ENCODE data around the gene ZNF675. TPM values are rescaled to one million over a fixed set of nuclear protein-coding genes. Genes with fewer than 3 reads are reported as not detected.
"Not testable (repeated sequence)": the region's sequence is repeated elsewhere in the genome, so short reads cannot be mapped to it uniquely, and the experiment has no call there.

The ZNF675 gene
- total and polyA plus RNA-seq, 2 of the 13 experiments (the other 11 are each of a cell fraction or from before 2014, with no cell fraction given), result 3.1 to 12.8 TPM

DNA sequence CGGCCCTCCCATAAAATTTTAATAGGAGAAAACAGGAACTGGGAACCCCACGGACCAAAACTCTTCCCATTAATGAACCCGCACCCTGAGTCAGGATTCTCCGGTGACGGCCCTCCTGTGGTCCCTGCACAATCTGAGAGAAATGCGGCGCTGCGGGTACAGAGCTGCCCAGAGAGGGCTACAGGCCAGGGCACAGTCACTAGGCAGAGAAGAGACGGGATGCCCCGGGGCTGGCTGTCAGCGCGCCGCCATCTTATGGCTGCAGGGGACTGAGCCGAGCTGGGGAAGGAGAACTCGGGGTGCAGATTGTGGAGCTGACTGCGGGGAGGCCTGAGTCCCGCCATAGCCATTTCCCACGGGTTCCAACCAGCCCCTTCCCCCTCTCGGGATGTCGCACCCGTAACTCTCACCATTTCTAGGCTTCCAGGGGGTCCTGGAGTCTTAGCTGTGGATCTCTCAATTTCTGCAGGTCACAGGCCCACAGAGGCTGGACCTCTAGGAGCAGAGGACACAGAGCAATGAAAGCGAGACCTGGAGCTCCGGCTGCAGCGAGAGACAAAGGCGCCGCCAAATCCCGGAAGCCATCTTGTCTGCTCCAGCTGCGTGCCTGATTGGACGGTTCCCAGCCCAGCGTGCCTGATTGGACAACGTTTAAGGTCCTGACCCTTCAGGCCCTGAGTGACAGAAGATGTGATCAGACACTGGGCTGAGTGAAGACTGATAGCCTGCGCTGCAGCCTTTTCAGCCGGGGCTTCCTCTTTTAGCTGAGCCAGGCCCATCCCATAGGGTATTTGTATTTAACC, at the start of gene ZNF675 (continued):
- TF ChIP-seq, protein P1, sequence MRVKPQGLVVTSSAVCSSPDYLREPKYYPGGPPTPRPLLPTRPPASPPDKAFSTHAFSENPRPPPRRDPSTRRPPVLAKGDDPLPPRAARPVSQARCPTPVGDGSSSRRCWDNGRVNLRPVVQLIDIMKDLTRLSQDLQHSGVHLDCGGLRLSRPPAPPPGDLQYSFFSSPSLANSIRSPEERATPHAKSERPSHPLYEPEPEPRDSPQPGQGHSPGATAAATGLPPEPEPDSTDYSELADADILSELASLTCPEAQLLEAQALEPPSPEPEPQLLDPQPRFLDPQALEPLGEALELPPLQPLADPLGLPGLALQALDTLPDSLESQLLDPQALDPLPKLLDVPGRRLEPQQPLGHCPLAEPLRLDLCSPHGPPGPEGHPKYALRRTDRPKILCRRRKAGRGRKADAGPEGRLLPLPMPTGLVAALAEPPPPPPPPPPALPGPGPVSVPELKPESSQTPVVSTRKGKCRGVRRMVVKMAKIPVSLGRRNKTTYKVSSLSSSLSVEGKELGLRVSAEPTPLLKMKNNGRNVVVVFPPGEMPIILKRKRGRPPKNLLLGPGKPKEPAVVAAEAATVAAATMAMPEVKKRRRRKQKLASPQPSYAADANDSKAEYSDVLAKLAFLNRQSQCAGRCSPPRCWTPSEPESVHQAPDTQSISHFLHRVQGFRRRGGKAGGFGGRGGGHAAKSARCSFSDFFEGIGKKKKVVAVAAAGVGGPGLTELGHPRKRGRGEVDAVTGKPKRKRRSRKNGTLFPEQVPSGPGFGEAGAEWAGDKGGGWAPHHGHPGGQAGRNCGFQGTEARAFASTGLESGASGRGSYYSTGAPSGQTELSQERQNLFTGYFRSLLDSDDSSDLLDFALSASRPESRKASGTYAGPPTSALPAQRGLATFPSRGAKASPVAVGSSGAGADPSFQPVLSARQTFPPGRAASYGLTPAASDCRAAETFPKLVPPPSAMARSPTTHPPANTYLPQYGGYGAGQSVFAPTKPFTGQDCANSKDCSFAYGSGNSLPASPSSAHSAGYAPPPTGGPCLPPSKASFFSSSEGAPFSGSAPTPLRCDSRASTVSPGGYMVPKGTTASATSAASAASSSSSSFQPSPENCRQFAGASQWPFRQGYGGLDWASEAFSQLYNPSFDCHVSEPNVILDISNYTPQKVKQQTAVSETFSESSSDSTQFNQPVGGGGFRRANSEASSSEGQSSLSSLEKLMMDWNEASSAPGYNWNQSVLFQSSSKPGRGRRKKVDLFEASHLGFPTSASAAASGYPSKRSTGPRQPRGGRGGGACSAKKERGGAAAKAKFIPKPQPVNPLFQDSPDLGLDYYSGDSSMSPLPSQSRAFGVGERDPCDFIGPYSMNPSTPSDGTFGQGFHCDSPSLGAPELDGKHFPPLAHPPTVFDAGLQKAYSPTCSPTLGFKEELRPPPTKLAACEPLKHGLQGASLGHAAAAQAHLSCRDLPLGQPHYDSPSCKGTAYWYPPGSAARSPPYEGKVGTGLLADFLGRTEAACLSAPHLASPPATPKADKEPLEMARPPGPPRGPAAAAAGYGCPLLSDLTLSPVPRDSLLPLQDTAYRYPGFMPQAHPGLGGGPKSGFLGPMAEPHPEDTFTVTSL (CRISPR knock-in tag; IDR thresholded peaks at IDR 0.05; ENCODE audit: borderline replicate concordance), result peak; percentile 21; the same call in 1 of the 2 replicates
- TF ChIP-seq RXRA (CRISPR knock-in tag; IDR thresholded peaks at IDR 0.05) (no peak), KMT2A (CRISPR knock-in tag; IDR thresholded peaks at IDR 0.05) (peak; percentile 42; the same call in 1 of the 2 replicates), ZNF205 (CRISPR knock-in tag; IDR thresholded peaks at IDR 0.05) (no peak), MXD4 (CRISPR knock-in tag; IDR thresholded peaks at IDR 0.05) (peak; percentile 26; the same call in 1 of the 2 replicates), TAF1 (CRISPR knock-in tag; IDR thresholded peaks at IDR 0.05) (peak; percentile 67), POGZ (CRISPR knock-in tag; IDR thresholded peaks at IDR 0.05) (peak; percentile 24; the same call in 1 of the 2 replicates)
- TF ChIP-seq, protein P2, sequence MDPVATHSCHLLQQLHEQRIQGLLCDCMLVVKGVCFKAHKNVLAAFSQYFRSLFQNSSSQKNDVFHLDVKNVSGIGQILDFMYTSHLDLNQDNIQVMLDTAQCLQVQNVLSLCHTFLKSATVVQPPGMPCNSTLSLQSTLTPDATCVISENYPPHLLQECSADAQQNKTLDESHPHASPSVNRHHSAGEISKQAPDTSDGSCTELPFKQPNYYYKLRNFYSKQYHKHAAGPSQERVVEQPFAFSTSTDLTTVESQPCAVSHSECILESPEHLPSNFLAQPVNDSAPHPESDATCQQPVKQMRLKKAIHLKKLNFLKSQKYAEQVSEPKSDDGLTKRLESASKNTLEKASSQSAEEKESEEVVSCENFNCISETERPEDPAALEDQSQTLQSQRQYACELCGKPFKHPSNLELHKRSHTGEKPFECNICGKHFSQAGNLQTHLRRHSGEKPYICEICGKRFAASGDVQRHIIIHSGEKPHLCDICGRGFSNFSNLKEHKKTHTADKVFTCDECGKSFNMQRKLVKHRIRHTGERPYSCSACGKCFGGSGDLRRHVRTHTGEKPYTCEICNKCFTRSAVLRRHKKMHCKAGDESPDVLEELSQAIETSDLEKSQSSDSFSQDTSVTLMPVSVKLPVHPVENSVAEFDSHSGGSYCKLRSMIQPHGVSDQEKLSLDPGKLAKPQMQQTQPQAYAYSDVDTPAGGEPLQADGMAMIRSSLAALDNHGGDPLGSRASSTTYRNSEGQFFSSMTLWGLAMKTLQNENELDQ (CRISPR knock-in tag; IDR thresholded peaks at IDR 0.05; ENCODE audit: borderline replicate concordance), result no peak
- TF ChIP-seq, protein P3, sequence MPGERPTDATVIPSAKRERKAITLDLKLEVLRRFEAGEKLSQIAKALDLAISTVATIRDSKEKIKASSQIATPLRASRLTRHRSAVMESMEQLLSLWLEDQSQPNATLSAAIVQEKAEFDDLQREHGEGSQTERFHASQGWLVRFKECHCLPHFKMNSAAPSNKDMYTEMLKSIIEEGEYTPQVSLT (CRISPR knock-in tag; IDR thresholded peaks at IDR 0.05; ENCODE audit: borderline replicate concordance, low read depth), result no peak

DNA sequence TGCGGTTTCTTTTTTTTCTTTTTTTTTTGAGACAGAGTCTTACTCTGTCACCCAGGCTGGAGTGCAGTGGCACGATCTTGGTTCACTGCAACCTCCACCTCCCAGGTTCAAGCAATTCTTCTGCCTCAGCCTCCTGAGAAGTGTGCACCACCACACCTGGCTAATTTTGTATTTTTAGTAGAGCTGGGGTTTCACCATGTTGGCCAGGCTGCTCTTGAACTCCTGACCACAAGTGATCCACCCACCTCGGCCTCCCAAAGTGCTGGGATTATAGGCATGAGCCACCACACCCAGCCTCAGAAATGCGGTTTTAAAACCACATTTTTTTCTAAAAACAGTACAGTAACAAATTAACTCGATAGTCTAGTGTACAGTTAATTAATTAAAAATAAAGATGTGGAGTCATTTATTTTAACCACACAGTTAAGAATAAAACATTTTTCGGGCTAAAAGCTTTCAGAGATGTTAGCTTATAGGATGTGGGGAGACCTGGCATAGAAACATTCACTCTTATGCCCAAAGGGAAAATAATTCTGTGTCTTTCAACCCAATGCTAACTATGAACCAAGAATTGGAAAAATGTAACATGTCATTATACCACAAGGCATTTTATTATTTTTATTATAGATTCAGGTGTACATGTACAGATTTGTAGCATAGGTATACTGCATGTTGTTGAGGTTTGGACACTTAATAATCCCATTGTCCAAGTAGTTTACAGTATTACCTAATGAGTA, 43.9 kb upstream of the ZNF675 start:
- H3K4me3 ChIP-seq (replicated peaks in 1 of 3; ENCODE audit: insufficient read depth in 1 of 3, low read depth in 2 of 3, low read length in 3 of 3); H3K79me2 ChIP-seq (ENCODE audit: insufficient read depth, low read length); FAIRE-seq; ATAC-seq; in situ Hi-C loops (cut with HindIII; ENCODE audit: extremely low pct_ligation_motif_present, low pct_unique_long_range_greater_than_20kb); H2AFZ ChIP-seq (ENCODE audit: low read length); DNase-seq (ENCODE audit: low spot score); BruUV-seq (replicated peaks); H3K4me2 ChIP-seq (ENCODE audit: low read depth, low read length); H3K27ac ChIP-seq (ENCODE audit: extremely low read length, insufficient read depth, low read length); CTCF ChIA-PET (ENCODE audit: low intra/inter-chr PET ratio, low total read pairs); POLR2A ChIA-PET; H3K27me3 ChIP-seq (ENCODE audit: control insufficient read depth in 1 of 2, insufficient read depth in 2 of 2, low read length in 2 of 2); H3K36me3 ChIP-seq (replicated peaks in 1 of 2; ENCODE audit: control insufficient read depth in 1 of 2, insufficient read depth in 2 of 2, low read length in 2 of 2); H4K20me1 ChIP-seq (ENCODE audit: insufficient read depth, low read length); H3K4me1 ChIP-seq (ENCODE audit: insufficient read depth, low read length); intact Hi-C loops (cut with micrococcal nuclease; ENCODE audit: unreplicated experiment); H3K9ac ChIP-seq (ENCODE audit: insufficient read depth, low read depth, low read length): not testable (repeated sequence)
- peaks cover 25% of the 10 kb centered on the region for H3K9me3 ChIP-seq (ENCODE audit: low read length)
- WGBS (ENCODE audit: low lambda C conversion rate), result 10% methylated on average over 6 of the region's 6 CpGs

All from HepG2 (cell line).